ENCODE data around the gene ASPM.

Gene ASPM

GRCh38 chr1:197146101-197147095 lies at the start of gene ASPM:
Gene ASPM (minus strand): TSS chr1:197146669. CDS start chr1:197146437, 232 bp downstream.
- DNase-seq, result peak; percentile 91 to 94

- DNase-seq, result no peak
These were observed 48.6 kb upstream of the ASPM start for GRCh38 chr1:197195100-197195499.

- DNase-seq, result no peak
These were observed 37.7 kb upstream of the ASPM start for GRCh38 chr1:197184190-197184589.

GRCh38 chr1:197183195-197183748 lies 36.8 kb upstream of the ASPM start:
- DNase-seq, result no peak

GRCh38 chr1:197182716-197183115 lies 36.2 kb upstream of the ASPM start:
- no peak for DNase-seq

GRCh38 chr1:197181982-197182381 lies 35.5 kb upstream of the ASPM start:
- DNase-seq, result no peak

- no peak for DNase-seq
These were observed 33.9 kb upstream of the ASPM start for GRCh38 chr1:197180252-197180878.

GRCh38 chr1:197178998-197179397 lies 32.5 kb upstream of the ASPM start:
- no peak for DNase-seq

- DNase-seq, result no peak
These were observed 28.3 kb upstream of the ASPM start for GRCh38 chr1:197174818-197175217.

GRCh38 chr1:197173571-197174507 lies 27.4 kb upstream of the ASPM start:
- DNase-seq, result no peak

GRCh38 chr1:197171531-197171930 lies 25.1 kb upstream of the ASPM start:
- DNase-seq, result no peak

GRCh38 chr1:197170538-197170937 lies 24.1 kb upstream of the ASPM start:
- DNase-seq, result no peak

- no peak for DNase-seq
These were observed 13.0 kb upstream of the ASPM start for GRCh38 chr1:197159461-197159860.

- DNase-seq, result no peak
These were observed 10.2 kb upstream of the ASPM start for GRCh38 chr1:197156692-197157091.

GRCh38 chr1:197152662-197153061 lies 6.2 kb upstream of the ASPM start:
- DNase-seq, result no peak

GRCh38 chr1:197151185-197151584 lies 4.7 kb upstream of the ASPM start:
- no peak for DNase-seq

- DNase-seq, result no peak
These were observed 4.0 kb upstream of the ASPM start for GRCh38 chr1:197150336-197151005.

- DNase-seq, result no peak
These were observed 2.9 kb upstream of the ASPM start for GRCh38 chr1:197149340-197149739.

- DNase-seq, result no peak
These were observed 934 bp downstream of the ASPM start for GRCh38 chr1:197145446-197146024.

GRCh38 chr1:197144570-197145325 lies 1.7 kb downstream of the ASPM start:
- DNase-seq, result no peak

- no peak for DNase-seq
These were observed 3.2 kb downstream of the ASPM start for GRCh38 chr1:197143276-197143675.
